ENCODE results near the gene DUSP11.
"Not testable (repeated sequence)": the region's sequence is repeated elsewhere in the genome, so short reads cannot be mapped to it uniquely, and the experiment has no call there.

Gene DUSP11

DNA sequence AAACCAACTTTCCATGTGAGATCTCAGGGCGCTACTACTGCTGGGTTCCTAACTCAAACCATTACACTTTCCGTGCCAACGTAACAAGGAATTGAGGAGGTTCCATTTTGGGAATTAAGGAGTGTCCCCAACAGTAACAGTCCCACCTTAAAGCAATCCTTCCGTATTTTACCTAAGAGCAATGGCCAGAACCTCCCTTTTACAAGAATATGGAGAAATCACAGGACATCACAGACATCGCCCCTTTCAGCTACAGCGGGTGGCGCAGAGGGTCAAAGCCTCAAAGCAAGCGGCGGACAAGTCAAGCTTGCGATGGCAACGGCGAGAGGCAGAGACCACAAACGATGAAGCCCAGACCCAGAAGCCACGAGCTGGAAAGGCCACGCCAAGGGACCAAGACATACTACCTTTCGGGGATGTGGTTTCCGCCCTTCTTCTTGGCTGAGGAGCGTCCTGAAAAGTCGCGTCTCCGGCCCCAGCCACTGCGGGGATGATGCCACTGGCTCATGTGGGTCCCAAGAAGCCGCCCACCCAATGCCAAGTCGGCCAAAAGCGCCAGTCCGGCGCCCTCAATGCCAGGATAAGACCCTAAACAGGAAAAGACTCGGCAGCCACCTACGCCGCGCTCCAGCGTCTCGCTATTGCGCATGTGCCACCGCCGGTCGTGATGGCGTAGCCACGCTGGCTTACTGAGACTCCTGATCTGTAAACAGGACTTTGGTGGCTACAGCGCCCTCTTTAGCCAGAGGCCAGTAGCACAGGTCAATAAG lies at the start of gene DUSP11:
DUSP11 (minus strand) TSS at position 637 of the 770 bp plus-strand sequence; CDS start at position 508, 129 bp downstream.
- peak; percentile 99 for DNase-seq

DNA sequence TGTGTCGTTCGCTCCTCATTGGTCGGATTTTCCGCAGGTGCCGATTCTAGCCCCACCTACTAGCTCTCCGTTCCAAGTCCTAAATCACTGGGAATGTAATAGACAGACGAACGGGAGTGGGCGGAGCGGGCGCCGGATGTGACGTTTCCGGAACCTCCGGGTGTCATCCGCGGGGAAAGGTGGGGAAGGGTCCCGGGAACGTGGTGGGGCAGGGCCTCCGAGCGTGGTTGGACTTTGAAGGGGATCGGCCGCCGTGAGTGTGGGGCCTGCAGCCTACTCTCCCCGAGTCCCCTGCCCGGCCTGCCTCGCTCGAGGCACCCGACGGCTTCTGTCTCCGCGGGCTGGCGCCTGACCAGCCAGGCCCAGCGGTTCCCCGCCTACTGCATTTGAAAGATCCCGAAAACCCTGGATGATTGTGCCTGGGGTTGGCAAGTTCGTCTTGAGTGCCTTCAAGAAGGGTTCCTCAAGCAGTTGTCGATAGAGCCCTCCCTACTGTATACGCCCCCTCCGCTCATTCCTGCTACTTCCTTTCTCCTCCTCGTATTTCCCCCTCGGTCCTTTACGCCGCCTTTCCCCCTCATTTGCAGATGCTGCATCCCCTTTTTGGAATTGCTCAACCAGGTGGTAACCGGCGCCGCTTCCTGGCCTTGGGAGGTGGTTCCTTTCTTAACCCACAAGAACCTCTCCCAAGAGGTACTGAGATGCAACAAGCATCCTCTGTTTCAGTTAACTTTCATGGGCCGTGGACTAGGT lies 49.1 kb upstream of the DUSP11 start, which contains the start of gene STAMBP:
STAMBP (plus strand) TSS at position 144 of the 753 bp plus-strand sequence. CDS start 1,896 bp downstream, outside the sequence.
- peak; percentile 92 for DNase-seq

DNA sequence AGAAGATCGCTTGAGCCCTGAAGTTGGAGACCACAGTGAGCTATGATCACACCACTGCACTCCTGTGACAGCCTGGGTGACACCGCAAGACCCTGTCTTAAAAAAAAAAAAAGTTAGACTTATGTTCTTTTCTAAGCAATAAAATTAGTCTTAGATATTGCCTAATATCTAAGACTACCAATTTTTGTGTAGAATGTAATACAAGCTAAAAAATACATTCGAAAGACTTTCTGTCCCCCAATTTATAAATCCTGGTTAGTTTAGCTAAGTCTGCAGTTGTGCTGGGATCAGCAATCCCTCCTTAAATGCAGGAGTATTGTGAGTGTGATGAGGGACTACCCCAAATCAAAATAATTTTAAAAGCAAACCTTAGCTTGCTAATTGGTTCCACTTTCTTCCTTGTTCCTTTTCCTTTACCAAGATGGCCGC lies 48.5 kb upstream of the DUSP11 start:
- DNase-seq: no peak

DNA sequence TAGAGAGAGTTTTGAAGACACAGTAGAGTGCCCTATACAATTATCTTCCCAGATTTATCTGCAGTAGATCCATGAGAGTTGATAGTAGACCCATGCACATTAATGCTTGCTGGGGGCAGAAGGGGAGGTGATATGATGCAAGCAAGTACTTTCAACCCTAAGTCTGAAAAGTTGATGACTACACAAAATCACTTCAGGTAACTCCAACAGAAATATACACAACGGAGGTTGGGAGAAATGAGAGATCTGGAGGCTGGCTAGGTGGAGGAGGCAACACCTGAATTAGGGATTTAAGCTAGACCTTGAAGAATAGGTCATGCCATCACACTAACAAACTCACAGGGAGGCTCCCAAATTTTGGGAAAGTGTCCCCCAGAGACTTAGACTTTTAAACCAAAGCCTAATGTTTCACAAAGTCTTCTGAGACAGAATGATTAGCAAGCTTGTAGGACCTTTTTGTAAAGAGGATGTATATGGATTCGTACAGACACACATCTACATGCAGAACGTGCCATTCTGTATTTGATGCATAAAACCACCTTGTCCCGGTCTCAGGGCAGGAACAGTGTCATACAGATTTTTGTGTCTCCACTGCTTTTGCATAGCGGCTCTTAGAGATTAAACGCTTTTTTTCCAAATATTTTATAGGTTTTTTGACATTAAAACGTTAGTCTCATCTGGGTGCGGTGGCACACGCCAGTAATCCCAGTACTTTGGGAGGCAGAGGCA lies 47.9 kb upstream of the DUSP11 start:
- DNase-seq: no peak

DNA sequence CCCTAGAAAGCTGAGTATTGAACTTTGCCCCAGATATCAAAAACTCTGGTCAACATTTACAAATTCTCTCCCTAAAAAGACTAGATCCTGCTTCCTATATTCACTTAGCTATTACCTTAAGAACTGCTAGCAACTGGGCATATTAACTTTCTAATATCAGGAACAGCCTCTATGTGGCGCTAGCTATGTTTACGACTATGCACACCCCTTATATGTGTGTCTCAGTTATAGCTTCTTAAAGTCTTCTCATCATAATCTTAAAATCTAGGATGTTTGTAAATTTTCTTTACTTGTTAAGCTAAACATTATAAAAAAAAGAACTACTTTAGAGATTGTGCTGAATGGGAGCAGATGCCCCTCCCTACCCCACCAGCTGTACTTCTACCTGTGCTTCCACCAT lies 47.1 kb upstream of the DUSP11 start:
- no peak for DNase-seq

DNA sequence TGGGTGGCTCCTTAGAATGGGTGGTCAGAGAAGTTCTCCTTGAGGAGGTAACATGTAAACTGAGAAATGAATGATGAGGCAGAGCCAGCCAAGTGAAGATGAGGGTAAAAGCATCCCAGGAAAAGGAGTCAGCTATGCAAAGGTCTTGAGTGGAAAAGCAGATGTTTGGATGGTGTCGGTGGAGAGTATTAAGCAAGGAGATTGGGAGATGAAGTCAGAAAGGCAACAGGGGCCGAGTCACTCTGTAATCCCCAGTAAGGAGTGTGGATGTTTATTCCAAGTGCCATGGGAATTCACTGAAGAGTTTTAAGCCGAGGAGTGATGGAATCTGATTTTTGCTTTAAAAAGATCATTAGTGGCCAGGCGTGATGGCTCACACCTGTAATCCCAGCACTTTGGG lies 45.5 kb upstream of the DUSP11 start:
- no peak for DNase-seq

DNA sequence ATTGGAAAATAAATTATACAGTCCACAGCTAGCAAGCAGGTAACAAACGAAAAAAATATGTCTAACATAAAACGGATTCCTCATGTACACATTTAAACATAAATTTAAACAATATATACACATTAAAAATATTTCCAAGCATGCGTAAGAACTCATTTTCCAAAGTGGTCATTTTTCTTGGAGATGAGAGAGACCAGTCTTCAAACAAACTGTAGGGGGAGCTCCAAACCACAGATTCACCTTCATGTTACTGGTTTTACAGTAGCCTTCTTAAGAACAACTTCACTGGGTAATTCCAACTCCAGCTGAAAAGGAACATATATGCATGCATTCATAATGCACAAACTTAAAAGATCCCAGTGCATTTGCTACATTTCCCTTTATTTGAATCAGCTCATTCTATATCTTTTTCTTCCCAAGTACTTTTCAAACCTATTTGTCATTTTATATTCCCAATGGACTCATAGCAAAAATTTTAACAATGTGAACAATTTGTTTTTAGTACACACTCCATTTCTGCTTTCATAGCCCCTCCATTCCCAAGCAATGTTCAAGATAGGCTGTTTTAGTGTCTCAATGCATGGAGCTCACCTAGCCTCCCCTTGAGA lies 44.1 kb upstream of the DUSP11 start:
- no peak for DNase-seq

DNA sequence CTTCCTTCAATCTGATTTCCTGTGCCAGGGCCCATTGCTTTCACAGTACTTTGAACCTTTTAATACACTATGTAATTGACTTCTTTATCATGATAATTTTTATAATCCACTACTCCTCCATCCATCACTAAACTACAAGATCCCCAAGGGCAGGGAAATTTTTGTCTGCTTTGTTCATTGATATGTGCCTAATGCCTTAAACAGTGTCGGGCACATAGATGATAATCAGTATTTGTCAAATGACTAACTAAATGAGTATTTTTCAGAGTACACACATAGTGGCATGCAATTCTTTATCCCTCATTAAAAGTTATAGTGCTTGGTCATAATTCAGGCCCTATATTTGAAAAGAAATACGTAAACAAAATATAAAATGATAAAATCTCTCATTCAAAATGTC lies 43.5 kb upstream of the DUSP11 start:
- DNase-seq: no peak

DNA sequence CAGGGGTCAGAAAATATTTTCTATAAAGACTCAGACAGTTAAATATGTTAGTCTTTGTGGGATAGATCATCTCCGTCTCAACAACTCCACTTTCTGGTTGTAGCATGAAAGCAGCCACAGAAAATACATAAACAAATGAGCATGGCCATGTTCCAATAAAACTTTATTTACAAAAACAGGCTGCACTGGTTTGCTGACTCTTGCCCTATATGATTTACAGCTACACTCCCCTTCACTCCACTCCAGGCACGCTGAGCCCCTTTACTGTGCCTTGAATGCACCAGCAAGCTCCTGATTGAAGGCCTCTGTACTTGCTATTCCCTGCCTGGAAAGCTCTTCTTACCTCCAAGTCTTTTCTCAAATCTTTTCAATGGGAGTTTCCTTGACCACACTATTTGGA lies 43.1 kb upstream of the DUSP11 start:
- DNase-seq: no peak

DNA sequence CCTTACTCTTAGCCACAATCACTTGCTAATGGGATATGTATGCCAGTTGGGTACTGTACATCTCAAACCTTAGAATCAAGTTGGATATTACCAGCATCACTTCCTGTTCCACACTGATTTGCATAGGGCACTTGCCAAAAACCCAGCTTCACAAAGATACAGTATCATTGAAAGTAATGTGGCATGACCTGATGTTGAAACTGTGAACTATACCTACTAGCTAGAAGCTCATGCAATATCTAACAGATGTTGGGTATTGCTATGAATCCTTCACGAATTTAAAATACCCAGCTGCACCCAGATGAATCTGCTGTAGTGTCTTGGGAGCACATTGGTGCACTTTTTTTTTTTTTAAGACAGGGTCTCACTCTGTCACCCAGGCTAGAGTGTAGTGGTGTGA lies 42.4 kb upstream of the DUSP11 start:
- DNase-seq: no peak

DNA sequence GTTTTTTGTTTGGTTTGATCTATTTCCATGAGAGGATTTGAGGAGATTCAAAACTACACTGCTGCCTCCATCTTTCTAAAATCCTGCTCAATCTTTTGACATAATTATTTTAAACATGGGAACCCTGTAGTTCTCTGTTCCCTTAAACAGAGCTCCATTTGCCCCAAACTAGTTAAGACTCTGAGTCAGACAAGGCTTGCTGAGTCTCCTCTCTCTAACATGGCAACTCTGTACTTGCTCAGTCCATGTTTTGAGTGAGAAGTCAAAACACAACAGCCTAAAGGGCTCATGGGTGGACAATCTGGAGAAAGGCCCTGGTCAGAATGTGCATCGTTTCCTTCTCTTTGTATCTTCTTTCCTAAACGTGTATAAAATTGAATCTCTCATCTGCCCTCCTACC lies 41.8 kb upstream of the DUSP11 start:
- no peak for DNase-seq

DNA sequence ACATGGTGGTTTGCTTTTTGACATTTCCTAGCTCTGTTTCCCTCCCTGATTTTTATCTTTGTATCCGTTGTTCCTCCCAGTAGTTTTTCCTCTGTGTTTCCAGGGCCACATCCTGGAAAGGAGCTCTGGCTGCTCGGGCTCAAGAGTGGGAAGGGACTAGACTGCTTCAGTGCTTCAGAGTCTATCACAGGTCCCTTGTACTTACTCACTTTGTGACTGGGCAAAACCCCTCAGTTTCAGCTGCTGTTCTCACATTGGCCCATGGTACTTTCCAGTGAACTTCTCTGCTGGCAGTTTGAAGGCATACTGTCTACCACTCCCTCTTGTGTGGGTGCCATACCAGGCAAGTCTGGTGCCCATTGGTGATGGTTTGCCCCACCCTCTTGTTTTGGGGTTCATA lies 41.3 kb upstream of the DUSP11 start:
- peak; percentile 46 to 51 for DNase-seq

DNA sequence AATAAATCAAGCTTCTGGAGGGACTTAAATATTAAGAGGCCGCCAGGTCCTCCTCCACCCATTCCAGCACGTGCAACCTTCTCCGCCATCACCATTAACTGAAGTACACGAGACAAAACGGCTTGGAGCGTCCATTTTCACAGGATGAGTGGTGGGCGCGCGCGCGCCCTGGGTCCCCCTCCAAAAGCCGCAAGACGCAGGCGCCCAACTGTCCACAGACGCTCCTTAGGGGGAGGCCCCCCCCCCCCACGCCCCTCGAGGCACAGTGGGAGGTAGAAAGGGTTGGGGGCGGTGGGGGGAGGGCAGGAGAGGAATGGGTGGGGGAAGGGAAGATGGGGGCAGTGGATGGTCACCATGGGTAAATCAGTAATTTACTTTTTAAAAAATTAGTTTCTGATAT lies 38.4 kb upstream of the DUSP11 start:
- no peak for DNase-seq

DNA sequence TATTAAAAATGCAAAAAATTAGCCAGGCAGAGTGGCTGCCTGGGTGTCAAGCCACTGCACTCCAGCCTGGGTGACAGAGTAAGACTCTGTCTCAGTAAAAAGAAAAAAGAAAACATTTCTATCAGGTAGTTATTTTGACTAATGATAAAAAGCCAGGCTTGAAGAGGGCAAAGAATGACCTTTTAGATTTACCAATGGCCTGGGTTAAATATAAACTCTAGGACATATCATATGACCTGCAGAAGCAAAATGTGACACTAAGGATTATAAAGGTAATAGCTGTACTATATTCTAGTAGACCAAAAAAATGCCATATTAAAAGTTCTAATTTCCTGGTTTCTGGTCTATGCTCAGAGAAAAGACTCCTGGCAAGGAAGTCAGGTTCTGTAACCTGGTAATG lies 32.7 kb upstream of the DUSP11 start:
- no peak for DNase-seq

DNA sequence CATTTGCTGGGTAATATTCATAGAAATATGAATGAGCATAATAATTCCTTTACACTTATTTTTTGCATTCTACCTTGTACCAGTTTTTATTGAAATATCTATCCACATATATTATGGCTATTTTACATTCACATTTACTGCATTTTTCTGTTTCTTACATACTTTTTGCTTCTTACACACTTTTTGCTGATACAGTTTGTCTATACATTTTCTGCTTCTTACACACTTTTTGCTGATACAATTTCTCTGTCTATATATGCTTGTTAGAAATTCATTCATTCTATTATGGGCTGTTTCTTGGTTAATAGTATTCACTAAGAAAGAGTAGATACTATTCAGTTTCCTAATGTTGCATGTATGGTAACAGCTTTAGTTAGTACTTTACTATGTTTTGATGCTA lies 32.0 kb upstream of the DUSP11 start:
- no peak for DNase-seq

DNA sequence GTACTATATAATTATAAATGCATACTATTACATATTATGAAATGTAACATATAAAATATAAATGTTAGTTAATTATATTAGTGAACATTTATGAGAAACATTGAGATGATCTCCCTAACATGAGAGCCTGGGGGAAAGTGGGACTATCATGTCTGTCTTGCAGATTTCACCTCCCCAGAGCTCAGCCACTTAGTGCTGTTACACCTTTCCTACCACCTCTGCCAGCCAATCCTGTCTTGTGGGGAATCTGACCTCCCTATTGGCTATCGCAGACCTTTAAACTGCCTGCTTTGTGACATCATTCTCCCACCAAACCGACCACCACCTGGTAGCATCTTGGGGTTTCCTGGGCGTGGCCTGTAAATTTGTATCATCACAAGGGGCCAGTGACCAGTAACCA lies 4.0 kb upstream of the DUSP11 start, which contains the start of gene C2orf78:
C2orf78 (plus strand) TSS at position 301 of the 400 bp plus-strand sequence. CDS start 127 bp downstream, outside the sequence.
- DNase-seq: not testable (repeated sequence)

DNA sequence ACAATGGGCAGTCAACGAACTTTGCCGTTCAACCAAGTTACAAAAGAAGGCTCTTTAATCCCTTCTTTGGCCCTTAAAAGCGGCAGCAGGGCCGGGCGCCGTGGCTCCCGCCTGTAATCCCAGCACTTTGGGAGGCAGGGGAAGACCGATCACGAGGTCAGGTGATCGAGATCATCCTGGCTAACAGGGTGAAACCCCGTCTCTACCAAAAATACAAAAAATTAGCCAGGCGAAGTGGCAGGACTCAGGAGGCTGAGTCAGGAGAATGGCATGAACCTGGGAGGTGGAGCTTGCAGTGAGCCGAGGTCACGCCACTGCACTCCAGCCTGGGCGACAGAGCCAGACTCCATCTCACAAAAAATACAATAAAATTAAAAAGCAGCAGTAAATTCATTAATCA lies 3.5 kb upstream of the DUSP11 start:
- not testable (repeated sequence) for DNase-seq

DNA sequence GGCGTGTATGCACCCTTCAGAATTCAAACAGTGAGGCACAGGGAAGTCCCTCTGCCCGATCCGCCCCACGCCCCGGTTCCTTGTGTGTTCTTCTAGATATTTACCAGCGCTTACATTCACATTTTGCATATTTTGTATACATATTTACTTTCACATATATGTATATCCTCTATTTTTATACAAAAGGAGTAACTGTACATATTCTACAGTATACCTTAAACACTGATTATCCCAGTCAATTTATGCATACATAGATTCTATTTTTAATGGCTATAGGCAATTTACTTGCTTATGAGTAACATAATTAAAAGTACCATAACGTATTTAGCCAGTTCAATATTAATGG lies 307 bp upstream of the DUSP11 start:
- no peak for DNase-seq

DNA sequence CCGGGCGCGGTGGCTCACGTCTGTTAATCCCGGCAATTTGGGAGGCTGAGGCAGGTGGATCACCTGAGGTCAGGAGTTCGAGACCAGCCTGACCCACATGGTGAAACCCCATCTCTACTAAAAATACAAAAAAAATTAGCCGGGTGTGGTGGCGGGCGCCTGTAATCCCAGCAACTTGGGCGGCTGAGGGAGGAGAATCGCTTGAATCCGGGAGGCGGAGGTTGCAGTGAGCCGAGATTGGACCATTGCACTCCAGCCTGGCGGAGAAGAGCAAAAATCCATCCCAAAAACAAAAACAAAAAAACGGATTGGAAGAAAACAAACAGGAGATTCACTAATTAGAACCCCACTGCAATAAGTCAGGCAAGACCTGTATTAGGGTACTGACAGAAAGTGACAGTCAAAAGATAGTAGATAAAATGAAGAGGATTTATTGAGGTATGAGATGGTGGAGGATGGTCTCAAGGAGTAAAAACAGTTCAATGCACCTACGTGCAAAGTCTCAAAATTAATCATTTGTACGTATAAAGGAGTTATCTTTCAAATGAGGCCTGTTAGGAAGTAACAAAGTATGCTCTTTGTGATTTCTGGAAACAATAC lies 936 bp downstream of the DUSP11 start:
- not testable (repeated sequence) for DNase-seq

DNA sequence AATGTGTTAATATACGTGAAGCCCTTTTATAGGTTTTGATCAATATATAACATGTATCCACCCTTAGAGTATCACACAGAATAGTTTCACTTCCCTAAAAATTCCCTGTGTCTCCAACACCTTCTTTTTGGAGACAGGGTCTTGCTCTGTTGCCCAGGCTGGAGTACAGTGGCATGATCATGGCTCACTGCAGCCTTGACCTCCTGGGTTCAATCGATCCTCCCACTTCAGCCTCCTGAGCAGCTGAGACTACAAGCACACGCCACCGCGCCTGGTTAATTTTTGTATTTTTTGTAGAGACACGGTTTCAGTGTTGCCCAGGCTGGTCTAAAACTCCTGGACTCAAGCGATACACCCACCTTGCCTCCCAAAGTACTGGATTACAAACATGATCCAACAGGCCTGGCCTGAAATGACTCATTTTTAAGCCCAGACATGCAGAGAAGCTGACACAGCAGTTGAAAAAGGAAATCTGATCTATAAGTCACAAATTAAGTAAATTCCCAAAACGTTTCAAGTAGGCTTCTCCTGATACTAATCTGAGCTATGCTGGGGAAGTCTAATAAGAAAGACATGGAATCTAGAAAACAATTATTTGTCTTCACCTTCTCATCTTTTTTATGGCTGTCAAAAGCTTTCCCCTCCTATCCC lies 2.9 kb downstream of the DUSP11 start:
- no peak for DNase-seq

DNA sequence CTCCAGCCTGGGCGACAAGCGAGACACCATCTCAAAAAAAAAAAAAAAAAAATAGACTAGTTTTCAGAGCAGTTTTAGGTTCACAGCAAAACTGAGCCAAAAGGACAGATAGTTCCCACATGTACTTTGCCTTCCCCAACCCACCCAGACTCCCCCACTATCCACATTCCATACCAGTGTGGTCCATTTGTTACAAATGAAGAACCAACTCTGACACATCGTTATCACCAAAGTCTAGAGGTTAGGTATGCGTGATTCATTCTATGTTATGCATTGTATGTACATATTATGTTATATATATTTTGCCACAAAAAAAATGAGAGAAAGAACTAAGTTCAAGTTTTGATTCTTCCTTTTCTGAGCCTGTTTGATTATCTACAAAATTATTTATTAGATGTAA lies 3.5 kb downstream of the DUSP11 start:
- DNase-seq: no peak

DNA sequence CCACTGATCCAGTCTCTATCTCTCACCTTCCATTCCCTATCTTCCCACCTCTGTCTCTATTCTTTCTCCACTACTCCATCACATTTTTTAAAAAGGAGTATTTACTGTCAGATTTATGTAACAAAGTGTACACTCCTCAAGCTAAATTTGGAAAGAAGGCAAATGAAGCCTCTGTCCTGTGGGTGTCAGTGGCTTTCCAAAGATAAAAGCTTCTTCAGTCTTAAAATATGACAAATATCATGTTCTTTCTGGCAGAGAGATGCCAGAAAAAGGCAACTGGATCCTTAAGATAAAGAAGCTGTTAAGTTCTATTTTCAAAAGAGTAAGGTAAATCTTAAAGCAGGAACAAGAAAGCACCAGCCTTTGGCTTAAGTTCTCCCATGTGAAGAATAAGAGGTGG lies 7.1 kb downstream of the DUSP11 start:
- DNase-seq: no peak
